ENCODE data around the gene TXNIP. TPM values are rescaled to one million over a fixed set of nuclear protein-coding genes. Genes with fewer than 3 reads are reported as not detected.

The TXNIP gene, protein sequence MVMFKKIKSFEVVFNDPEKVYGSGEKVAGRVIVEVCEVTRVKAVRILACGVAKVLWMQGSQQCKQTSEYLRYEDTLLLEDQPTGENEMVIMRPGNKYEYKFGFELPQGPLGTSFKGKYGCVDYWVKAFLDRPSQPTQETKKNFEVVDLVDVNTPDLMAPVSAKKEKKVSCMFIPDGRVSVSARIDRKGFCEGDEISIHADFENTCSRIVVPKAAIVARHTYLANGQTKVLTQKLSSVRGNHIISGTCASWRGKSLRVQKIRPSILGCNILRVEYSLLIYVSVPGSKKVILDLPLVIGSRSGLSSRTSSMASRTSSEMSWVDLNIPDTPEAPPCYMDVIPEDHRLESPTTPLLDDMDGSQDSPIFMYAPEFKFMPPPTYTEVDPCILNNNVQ
- 100 to 1,000 TPM in 3 of 4 donors, 10 to 100 TPM in 1; 85.4 to 652 (median 266) TPM for polyA plus RNA-seq
- long read RNA-seq, donor 1 = 0 reads
- long read RNA-seq, donor 2, transcript TXNIP-204 (8 exons, 2,926 nt) = major isoform, 28 of 41 reads
- long read RNA-seq, donor 2, partial matches to known transcripts = 12 of 41 reads
- long read RNA-seq, donor 2, other reads (novel, unspliced or antisense) = 0 of 41 reads
- long read RNA-seq, donor 3, transcript TXNIP-204 (8 exons, 2,926 nt) = major isoform, 28 of 207 reads
- long read RNA-seq, donor 3, partial matches to known transcripts = 172 of 207 reads
- long read RNA-seq, donor 3, other reads (novel, unspliced or antisense) = 0 of 207 reads
- long read RNA-seq, donor 4, partial matches to known transcripts = 0 of 3 reads
- long read RNA-seq, donor 4, other reads (novel, unspliced or antisense) = 0 of 3 reads
- long read RNA-seq, donor 5, transcript TXNIP-202 (2 exons, 509 nt) = minor isoform, 6 of 73 reads
- long read RNA-seq, donor 5, transcript TXNIP-204 (8 exons, 2,926 nt) = major isoform, 13 of 73 reads
- long read RNA-seq, donor 5, partial matches to known transcripts = 53 of 73 reads
- long read RNA-seq, donor 5, other reads (novel, unspliced or antisense) = 0 of 73 reads
- long read RNA-seq, donor 6, transcript TXNIP-204 (8 exons, 2,926 nt) = major isoform, 68 of 231 reads
- long read RNA-seq, donor 6, partial matches to known transcripts = 152 of 231 reads
- long read RNA-seq, donor 6, other reads (novel, unspliced or antisense) = 6 of 231 reads
- long read RNA-seq, donor 7 = 0 reads
- long read RNA-seq, donor 8, partial matches to known transcripts = 0 of 5 reads
- long read RNA-seq, donor 8, other reads (novel, unspliced or antisense) = 0 of 5 reads
- long read RNA-seq, donor 9, transcript TXNIP-204 (8 exons, 2,926 nt) = major isoform, 22 of 43 reads
- long read RNA-seq, donor 9, partial matches to known transcripts = 20 of 43 reads
- long read RNA-seq, donor 9, other reads (novel, unspliced or antisense) = 0 of 43 reads
- long read RNA-seq, donor 10, transcript TXNIP-204 (8 exons, 2,926 nt) = major isoform, 126 of 405 reads
- long read RNA-seq, donor 10, transcript TXNIP-202 (2 exons, 509 nt) = minor isoform, 9 of 405 reads
- long read RNA-seq, donor 10, transcript TXNIP-201 (7 exons, 1,225 nt) = minor isoform, 6 of 405 reads
- long read RNA-seq, donor 10, partial matches to known transcripts = 241 of 405 reads
- long read RNA-seq, donor 10, other reads (novel, unspliced or antisense) = 23 of 405 reads

DNA sequence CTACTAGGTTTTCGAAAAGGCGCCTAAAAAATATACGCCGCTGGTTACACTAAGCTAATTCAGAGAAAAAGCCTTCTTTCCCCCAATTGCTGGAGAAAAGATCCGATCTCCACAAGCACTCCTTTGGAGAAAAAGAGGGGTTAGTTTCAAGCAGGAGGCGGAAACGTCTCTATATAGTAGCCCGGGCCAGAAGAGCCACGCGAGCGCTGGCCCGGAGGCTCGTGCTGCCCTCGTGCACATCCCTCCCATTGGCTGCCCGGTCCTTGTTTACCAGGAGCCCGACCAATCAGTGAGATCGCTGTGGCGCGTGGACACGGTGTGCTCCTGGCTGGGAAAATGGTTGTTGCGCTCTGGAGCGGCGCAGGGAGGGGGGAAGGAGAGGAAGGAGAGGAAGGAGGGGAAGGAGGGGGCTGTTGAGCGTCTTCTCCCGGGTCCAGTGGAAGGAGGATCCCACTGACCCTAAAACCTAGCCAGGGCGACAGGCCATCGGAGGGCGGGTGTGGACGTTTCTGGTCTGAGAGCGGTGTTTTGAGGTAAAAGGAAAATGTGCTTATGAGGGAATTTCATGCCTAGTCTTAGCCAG lies at the start of gene TXNIP:
Gene TXNIP (minus strand): TSS at position 147 of the 583 bp plus-strand sequence. CDS start 313 bp downstream, outside the sequence.
- Histone ChIP-seq H3K27me3 (ENCODE audit: control insufficient read depth in 3 of 3, insufficient read depth in 3 of 3, low read length in 3 of 3) (no peaks in the 10 kb centered on the region), H3K4me3 (ENCODE audit: low read depth in 1 of 3, low read length in 3 of 3) (peak within 1 kb of the TSS; percentile 83 to 100 (median 87)), H3K36me3 (ENCODE audit: control insufficient read depth in 3 of 3, insufficient read depth in 2 of 3, low read depth in 1 of 3, low read length in 3 of 3) (peaks cover 15 to 20% (median 20%) of the 10 kb centered on the region in 3 donors), H3K9me3 (ENCODE audit: control insufficient read depth in 2 of 2, insufficient read depth in 1 of 2, low read depth in 1 of 2, low read length in 1 of 2) (no peaks in the 10 kb centered on the region), H3K4me1 (ENCODE audit: control insufficient read depth in 3 of 3, insufficient read depth in 2 of 3, low read depth in 1 of 3, low read length in 2 of 3) (peaks cover 8 to 20% (median 17%) of the 10 kb centered on the region in 3 donors), H3K27ac (ENCODE audit: low read depth in 1 of 3, low read length in 2 of 3) (peak within 1 kb of the TSS; percentile 90 to 95 (median 95))
- no peak for FAIRE-seq
- WGBS, 3 donors = 0% methylated on average over 30 of the region's 30 CpGs
- DNase-seq = peak; percentile 98 to 99

DNA sequence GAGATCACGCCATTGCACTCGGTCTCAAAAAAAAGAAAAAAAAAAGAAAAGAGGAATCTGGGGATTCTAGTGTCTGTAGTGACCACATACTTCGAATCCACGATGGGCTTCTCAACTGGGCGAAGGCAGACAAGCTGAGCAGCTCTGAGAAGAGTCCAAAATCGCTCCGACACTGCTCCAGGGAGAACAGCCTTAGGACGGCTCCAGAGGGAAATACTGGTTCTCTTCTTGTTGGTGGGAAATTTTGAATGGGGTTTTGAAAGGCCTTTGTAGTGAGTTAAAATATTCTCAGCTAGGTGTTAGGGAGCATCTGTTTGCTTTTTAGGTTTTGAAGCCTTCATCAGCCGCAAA lies 43.4 kb upstream of the TXNIP start:
- peak overlapping the region in 1 of 3 donors; percentile 12 for H3K27ac ChIP-seq (ENCODE audit: low read depth in 1 of 3, low read length in 2 of 3)
- no peaks in the 10 kb centered on the region for H3K36me3 ChIP-seq (ENCODE audit: control insufficient read depth in 3 of 3, insufficient read depth in 2 of 3, low read depth in 1 of 3, low read length in 3 of 3)
- H3K4me1 ChIP-seq (ENCODE audit: control insufficient read depth in 3 of 3, insufficient read depth in 2 of 3, low read depth in 1 of 3, low read length in 2 of 3) = no peaks in the 10 kb centered on the region
- 57 to 70% (median 69%) methylated on average over 9 of the region's 9 CpGs for WGBS, 3 donors
- no peaks in the 10 kb centered on the region for H3K27me3 ChIP-seq (ENCODE audit: control insufficient read depth in 3 of 3, insufficient read depth in 3 of 3, low read length in 3 of 3)
- no peaks in the 10 kb centered on the region for H3K9me3 ChIP-seq (ENCODE audit: control insufficient read depth in 2 of 2, insufficient read depth in 1 of 2, low read depth in 1 of 2, low read length in 1 of 2)
- H3K4me3 ChIP-seq (ENCODE audit: low read depth in 1 of 3, low read length in 3 of 3) = no peak overlapping the region
- no peak for FAIRE-seq
- DNase-seq = peak in 1 of 2 donors; percentile 10

DNA sequence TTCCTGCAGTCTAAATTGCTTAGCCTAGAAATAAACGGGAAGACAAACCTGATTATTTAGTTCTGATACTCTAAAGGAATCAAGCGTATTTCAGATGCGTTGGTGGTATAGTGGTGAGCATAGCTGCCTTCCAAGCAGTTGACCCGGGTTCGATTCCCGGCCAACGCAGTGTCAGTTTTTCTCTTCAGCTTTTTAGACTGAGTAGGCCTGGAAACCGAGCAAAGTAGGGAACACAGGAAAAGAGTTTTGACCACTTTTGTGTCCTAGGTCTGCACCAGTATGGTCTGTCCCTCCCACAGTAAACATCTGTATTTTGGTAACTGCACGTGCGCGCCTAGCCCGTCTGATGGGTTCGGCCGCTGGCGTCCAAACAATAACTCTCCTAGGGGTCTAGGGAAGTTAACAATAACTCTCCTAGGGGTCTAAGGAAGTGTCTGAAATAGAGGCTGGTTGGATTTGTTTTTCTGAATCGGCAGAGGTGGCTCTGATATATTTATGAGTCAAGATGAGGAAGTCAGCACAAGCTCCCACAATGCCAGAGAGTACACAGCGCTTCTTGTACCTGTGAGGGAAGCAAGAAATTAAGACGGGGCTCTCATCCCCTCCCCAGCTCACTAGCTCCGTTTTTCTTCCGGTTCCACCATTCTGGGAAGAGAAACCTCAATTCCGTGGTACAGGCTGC lies 40.7 kb upstream of the TXNIP start:
- 0% methylated on average over 21 of the region's 21 CpGs for WGBS, 3 donors
- no peaks in the 10 kb centered on the region for H3K9me3 ChIP-seq (ENCODE audit: control insufficient read depth in 2 of 2, insufficient read depth in 1 of 2, low read depth in 1 of 2, low read length in 1 of 2)
- peak; percentile 90 to 93 for DNase-seq
- FAIRE-seq = no peak
- no peaks in the 10 kb centered on the region for H3K27me3 ChIP-seq (ENCODE audit: control insufficient read depth in 3 of 3, insufficient read depth in 3 of 3, low read length in 3 of 3)
- peak overlapping the region; percentile 48 to 76 (median 57) for H3K4me3 ChIP-seq (ENCODE audit: low read depth in 1 of 3, low read length in 3 of 3)
- H3K4me1 ChIP-seq (ENCODE audit: control insufficient read depth in 3 of 3, insufficient read depth in 2 of 3, low read depth in 1 of 3, low read length in 2 of 3) = no peaks in the 10 kb centered on the region
- H3K36me3 ChIP-seq (ENCODE audit: control insufficient read depth in 3 of 3, insufficient read depth in 2 of 3, low read depth in 1 of 3, low read length in 3 of 3) = no peaks in the 10 kb centered on the region
- peak overlapping the region; percentile 72 to 97 (median 88) for H3K27ac ChIP-seq (ENCODE audit: low read depth in 1 of 3, low read length in 2 of 3)

DNA sequence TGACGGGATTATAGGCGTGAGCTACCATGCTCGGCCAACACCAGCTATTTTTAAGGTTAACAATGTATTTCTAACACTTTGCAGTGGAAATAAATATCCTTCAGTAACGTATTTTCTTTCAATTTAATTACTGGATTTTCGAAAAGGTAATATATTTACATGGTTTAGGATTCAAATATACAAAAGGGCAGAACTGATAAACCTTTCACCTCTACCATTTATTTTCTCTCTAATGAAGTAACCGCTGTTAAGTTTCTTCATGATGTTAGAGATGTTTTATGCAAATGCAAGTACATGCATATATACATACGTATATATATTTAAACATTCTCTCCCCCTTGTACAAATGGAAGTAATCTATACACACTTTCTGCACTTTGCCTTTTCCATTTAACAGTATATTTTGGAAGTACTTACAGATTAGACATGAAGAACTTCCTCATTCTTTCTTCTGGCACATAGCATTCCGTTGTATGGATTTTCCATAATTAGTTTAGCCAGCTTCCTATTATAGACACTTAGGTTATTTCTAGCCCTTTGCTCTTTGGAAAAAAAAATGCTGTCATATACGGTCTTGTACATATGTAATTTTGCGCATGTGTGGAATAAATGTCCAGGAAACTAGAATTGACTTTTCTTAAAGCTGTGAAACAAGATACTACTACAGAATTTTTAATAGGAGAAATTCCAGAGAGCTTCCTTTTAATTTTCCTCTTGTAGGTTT lies 40.0 kb upstream of the TXNIP start:
- H3K9me3 ChIP-seq (ENCODE audit: control insufficient read depth in 2 of 2, insufficient read depth in 1 of 2, low read depth in 1 of 2, low read length in 1 of 2) = no peaks in the 10 kb centered on the region
- H3K4me1 ChIP-seq (ENCODE audit: control insufficient read depth in 3 of 3, insufficient read depth in 2 of 3, low read depth in 1 of 3, low read length in 2 of 3) = no peaks in the 10 kb centered on the region
- DNase-seq (peak in 1 of 2 donors; percentile 35), FAIRE-seq (no peak)
- no peaks in the 10 kb centered on the region for H3K27me3 ChIP-seq (ENCODE audit: control insufficient read depth in 3 of 3, insufficient read depth in 3 of 3, low read length in 3 of 3)
- no peaks in the 10 kb centered on the region for H3K36me3 ChIP-seq (ENCODE audit: control insufficient read depth in 3 of 3, insufficient read depth in 2 of 3, low read depth in 1 of 3, low read length in 3 of 3)
- H3K27ac ChIP-seq (ENCODE audit: low read depth in 1 of 3, low read length in 2 of 3) = peak overlapping the region in 2 of 3 donors; percentile 46 to 88
- WGBS, 3 donors = 3 to 4% (median 4%) methylated on average over 10 of the region's 10 CpGs
- H3K4me3 ChIP-seq (ENCODE audit: low read depth in 1 of 3, low read length in 3 of 3) = peak overlapping the region in 1 of 3 donors; percentile 76

DNA sequence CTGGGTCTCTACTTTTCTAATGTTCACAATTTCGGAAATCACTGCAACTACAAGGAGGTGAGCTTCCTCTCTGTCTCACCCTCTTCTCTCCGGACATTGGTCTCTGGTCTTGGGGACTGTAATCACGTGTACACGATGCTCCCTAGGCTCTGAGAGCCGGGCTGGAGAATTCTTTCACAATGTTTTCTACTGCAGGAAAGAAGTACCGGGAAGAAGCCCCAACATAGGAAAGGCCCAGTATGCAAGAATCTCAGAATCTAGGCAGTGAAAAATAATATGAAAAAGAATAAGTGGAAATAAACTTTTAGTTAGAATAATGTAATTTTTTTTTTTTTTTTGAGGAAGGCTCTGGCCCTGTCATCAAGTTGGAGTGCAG lies 38.7 kb upstream of the TXNIP start:
- Histone ChIP-seq H3K9me3 (ENCODE audit: control insufficient read depth in 2 of 2, insufficient read depth in 1 of 2, low read depth in 1 of 2, low read length in 1 of 2) (no peaks in the 10 kb centered on the region), H3K4me3 (ENCODE audit: low read depth in 1 of 3, low read length in 3 of 3) (peak overlapping the region in 1 of 3 donors; percentile 51), H3K36me3 (ENCODE audit: control insufficient read depth in 3 of 3, insufficient read depth in 2 of 3, low read depth in 1 of 3, low read length in 3 of 3) (no peaks in the 10 kb centered on the region), H3K27me3 (ENCODE audit: control insufficient read depth in 3 of 3, insufficient read depth in 3 of 3, low read length in 3 of 3) (no peaks in the 10 kb centered on the region), H3K27ac (ENCODE audit: low read depth in 1 of 3, low read length in 2 of 3) (peak overlapping the region in 1 of 3 donors; percentile 54), H3K4me1 (ENCODE audit: control insufficient read depth in 3 of 3, insufficient read depth in 2 of 3, low read depth in 1 of 3, low read length in 2 of 3) (no peaks in the 10 kb centered on the region)
- 26 to 32% (median 26%) methylated on average over 6 of the region's 6 CpGs for WGBS, 3 donors
- no peak for FAIRE-seq
- peak; percentile 28 to 60 for DNase-seq

DNA sequence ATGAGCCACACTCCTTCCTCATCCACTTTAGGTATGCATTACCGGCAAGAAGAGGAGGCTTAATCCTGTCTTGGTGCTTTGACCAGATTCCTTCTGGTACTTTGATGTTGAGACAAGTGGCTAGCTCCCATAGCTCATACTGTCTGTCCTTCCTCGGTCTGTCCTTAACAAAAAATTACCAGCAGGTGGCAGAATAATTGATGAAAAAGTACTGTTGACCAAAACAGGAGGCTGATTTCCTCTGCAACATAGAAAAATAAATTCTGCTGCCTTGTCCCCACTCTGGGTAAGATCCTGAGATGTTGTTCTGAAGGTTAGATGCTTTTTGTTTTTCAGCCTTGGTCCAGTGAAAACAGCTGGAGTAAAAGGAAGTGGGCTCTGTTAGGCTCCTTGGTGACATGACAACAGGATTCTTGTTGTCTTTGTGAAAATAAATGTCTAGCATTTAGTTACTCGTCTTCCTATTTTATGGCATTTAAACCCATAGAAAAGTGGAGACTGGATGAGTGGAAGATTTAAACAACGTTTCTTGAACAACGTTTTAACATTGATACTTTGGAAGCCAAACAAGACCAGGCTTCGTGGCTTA lies 36.3 kb upstream of the TXNIP start:
- WGBS, 3 donors = 50 to 52% (median 50%) methylated on average over 6 of the region's 6 CpGs
- Histone ChIP-seq H3K9me3 (ENCODE audit: control insufficient read depth in 2 of 2, insufficient read depth in 1 of 2, low read depth in 1 of 2, low read length in 1 of 2) (peaks cover 0 to 3% of the 10 kb centered on the region in 2 donors), H3K4me3 (ENCODE audit: low read depth in 1 of 3, low read length in 3 of 3) (no peak overlapping the region), H3K4me1 (ENCODE audit: control insufficient read depth in 3 of 3, insufficient read depth in 2 of 3, low read depth in 1 of 3, low read length in 2 of 3) (no peaks in the 10 kb centered on the region), H3K27me3 (ENCODE audit: control insufficient read depth in 3 of 3, insufficient read depth in 3 of 3, low read length in 3 of 3) (no peaks in the 10 kb centered on the region), H3K36me3 (ENCODE audit: control insufficient read depth in 3 of 3, insufficient read depth in 2 of 3, low read depth in 1 of 3, low read length in 3 of 3) (no peaks in the 10 kb centered on the region), H3K27ac (ENCODE audit: low read depth in 1 of 3, low read length in 2 of 3) (no peak overlapping the region)
- FAIRE-seq (no peak), DNase-seq (peak; percentile 52 to 65)

All from small intestine (tissue), 16 donors.